Measurements from ENCODE around the gene HERC2. TPM values are rescaled to one million over a fixed set of nuclear protein-coding genes. Genes with fewer than 3 reads are reported as not detected.
"Not testable (repeated sequence)": the region's sequence is repeated elsewhere in the genome, so short reads cannot be mapped to it uniquely, and the experiment has no call there.

The HERC2 gene
- polyA plus RNA-seq, 2 donors = 19.4 to 28.2 TPM

GRCh38 chr15:28178727-28179126, 143.3 kb downstream of the HERC2 start:
- no peaks in the 10 kb centered on the region for H3K27me3 ChIP-seq (ENCODE audit: control insufficient read depth in 1 of 2, insufficient read depth in 2 of 2, low read length in 2 of 2)
- no peaks in the 10 kb centered on the region for H3K4me1 ChIP-seq (ENCODE audit: control insufficient read depth in 2 of 2, insufficient read depth in 2 of 2, low read length in 1 of 2)
- no peak overlapping the region for H3K4me3 ChIP-seq (ENCODE audit: low read depth in 1 of 2, low read length in 2 of 2)
- H3K36me3 ChIP-seq (ENCODE audit: control insufficient read depth in 2 of 2, insufficient read depth in 2 of 2, low read length in 1 of 2) = peaks cover 3 to 16% of the 10 kb centered on the region in 2 donors
- 94 to 95% methylated on average over 10 of the region's 10 CpGs for WGBS, 2 donors
- no peak overlapping the region for H3K27ac ChIP-seq (ENCODE audit: low read depth in 2 of 2, low read length in 1 of 2)
- no peaks in the 10 kb centered on the region for H3K9me3 ChIP-seq (ENCODE audit: control insufficient read depth in 2 of 2, insufficient read depth in 1 of 2, low read depth in 1 of 2, low read length in 1 of 2)

GRCh38 chr15:28178290-28178689, 143.7 kb downstream of the HERC2 start:
- H3K27ac ChIP-seq (ENCODE audit: low read depth in 2 of 2, low read length in 1 of 2) = no peak overlapping the region
- no peaks in the 10 kb centered on the region for H3K4me1 ChIP-seq (ENCODE audit: control insufficient read depth in 2 of 2, insufficient read depth in 2 of 2, low read length in 1 of 2)
- WGBS, 2 donors = 74 to 76% methylated on average over 3 of the region's 3 CpGs
- no peak overlapping the region for H3K4me3 ChIP-seq (ENCODE audit: low read depth in 1 of 2, low read length in 2 of 2)
- H3K36me3 ChIP-seq (ENCODE audit: control insufficient read depth in 2 of 2, insufficient read depth in 2 of 2, low read length in 1 of 2) = peaks cover 3 to 16% of the 10 kb centered on the region in 2 donors
- H3K9me3 ChIP-seq (ENCODE audit: control insufficient read depth in 2 of 2, insufficient read depth in 1 of 2, low read depth in 1 of 2, low read length in 1 of 2) = no peaks in the 10 kb centered on the region
- no peaks in the 10 kb centered on the region for H3K27me3 ChIP-seq (ENCODE audit: control insufficient read depth in 1 of 2, insufficient read depth in 2 of 2, low read length in 2 of 2)

GRCh38 chr15:28169366-28169765, 152.6 kb downstream of the HERC2 start:
- Histone ChIP-seq H3K27me3 (ENCODE audit: control insufficient read depth in 1 of 2, insufficient read depth in 2 of 2, low read length in 2 of 2) (no peaks in the 10 kb centered on the region), H3K4me3 (ENCODE audit: low read depth in 1 of 2, low read length in 2 of 2) (no peak overlapping the region), H3K27ac (ENCODE audit: low read depth in 2 of 2, low read length in 1 of 2) (no peak overlapping the region), H3K36me3 (ENCODE audit: control insufficient read depth in 2 of 2, insufficient read depth in 2 of 2, low read length in 1 of 2) (peaks cover 2 to 10% of the 10 kb centered on the region in 2 donors), H3K4me1 (ENCODE audit: control insufficient read depth in 2 of 2, insufficient read depth in 2 of 2, low read length in 1 of 2) (no peaks in the 10 kb centered on the region), H3K9me3 (ENCODE audit: control insufficient read depth in 2 of 2, insufficient read depth in 1 of 2, low read depth in 1 of 2, low read length in 1 of 2) (no peaks in the 10 kb centered on the region)
- WGBS, 2 donors = 72 to 77% methylated on average over 3 of the region's 3 CpGs

GRCh38 chr15:28168405-28169121, 153.4 kb downstream of the HERC2 start:
- H3K27ac ChIP-seq (ENCODE audit: low read depth in 2 of 2, low read length in 1 of 2); H3K27me3 ChIP-seq (ENCODE audit: control insufficient read depth in 1 of 2, insufficient read depth in 2 of 2, low read length in 2 of 2); H3K9me3 ChIP-seq (ENCODE audit: control insufficient read depth in 2 of 2, insufficient read depth in 1 of 2, low read depth in 1 of 2, low read length in 1 of 2); H3K4me3 ChIP-seq (ENCODE audit: low read depth in 1 of 2, low read length in 2 of 2); H3K4me1 ChIP-seq (ENCODE audit: control insufficient read depth in 2 of 2, insufficient read depth in 2 of 2, low read length in 1 of 2): not testable (repeated sequence)
- WGBS, 2 donors = 89 to 91% methylated on average over 16 of the region's 16 CpGs
- peaks cover 2 to 13% of the 10 kb centered on the region in 2 donors for H3K36me3 ChIP-seq (ENCODE audit: control insufficient read depth in 2 of 2, insufficient read depth in 2 of 2, low read length in 1 of 2)

GRCh38 chr15:28167042-28167441, 154.9 kb downstream of the HERC2 start:
- no peak overlapping the region for H3K4me3 ChIP-seq (ENCODE audit: low read depth in 1 of 2, low read length in 2 of 2)
- H3K27ac ChIP-seq (ENCODE audit: low read depth in 2 of 2, low read length in 1 of 2) = no peak overlapping the region
- no peaks in the 10 kb centered on the region for H3K9me3 ChIP-seq (ENCODE audit: control insufficient read depth in 2 of 2, insufficient read depth in 1 of 2, low read depth in 1 of 2, low read length in 1 of 2)
- H3K27me3 ChIP-seq (ENCODE audit: control insufficient read depth in 1 of 2, insufficient read depth in 2 of 2, low read length in 2 of 2) = no peaks in the 10 kb centered on the region
- H3K4me1 ChIP-seq (ENCODE audit: control insufficient read depth in 2 of 2, insufficient read depth in 2 of 2, low read length in 1 of 2) = no peaks in the 10 kb centered on the region
- H3K36me3 ChIP-seq (ENCODE audit: control insufficient read depth in 2 of 2, insufficient read depth in 2 of 2, low read length in 1 of 2) = peaks cover 2 to 19% of the 10 kb centered on the region in 2 donors
- WGBS, 2 donors = 92 to 96% methylated on average over 3 of the region's 3 CpGs

GRCh38 chr15:28165791-28166190, 156.2 kb downstream of the HERC2 start:
- Histone ChIP-seq H3K27me3 (ENCODE audit: control insufficient read depth in 1 of 2, insufficient read depth in 2 of 2, low read length in 2 of 2) (no peaks in the 10 kb centered on the region), H3K4me3 (ENCODE audit: low read depth in 1 of 2, low read length in 2 of 2) (no peak overlapping the region), H3K4me1 (ENCODE audit: control insufficient read depth in 2 of 2, insufficient read depth in 2 of 2, low read length in 1 of 2) (no peaks in the 10 kb centered on the region), H3K9me3 (ENCODE audit: control insufficient read depth in 2 of 2, insufficient read depth in 1 of 2, low read depth in 1 of 2, low read length in 1 of 2) (no peaks in the 10 kb centered on the region), H3K27ac (ENCODE audit: low read depth in 2 of 2, low read length in 1 of 2) (no peak overlapping the region), H3K36me3 (ENCODE audit: control insufficient read depth in 2 of 2, insufficient read depth in 2 of 2, low read length in 1 of 2) (peaks cover 5 to 21% of the 10 kb centered on the region in 2 donors)
- 89 to 93% methylated on average over 1 of the region's 1 CpG for WGBS, 2 donors

GRCh38 chr15:28164876-28165275, 157.1 kb downstream of the HERC2 start:
- 95 to 96% methylated on average over 3 of the region's 3 CpGs for WGBS, 2 donors
- Histone ChIP-seq H3K9me3 (ENCODE audit: control insufficient read depth in 2 of 2, insufficient read depth in 1 of 2, low read depth in 1 of 2, low read length in 1 of 2) (no peaks in the 10 kb centered on the region), H3K4me3 (ENCODE audit: low read depth in 1 of 2, low read length in 2 of 2) (no peak overlapping the region), H3K4me1 (ENCODE audit: control insufficient read depth in 2 of 2, insufficient read depth in 2 of 2, low read length in 1 of 2) (no peaks in the 10 kb centered on the region), H3K27ac (ENCODE audit: low read depth in 2 of 2, low read length in 1 of 2) (no peak overlapping the region), H3K27me3 (ENCODE audit: control insufficient read depth in 1 of 2, insufficient read depth in 2 of 2, low read length in 2 of 2) (no peaks in the 10 kb centered on the region), H3K36me3 (ENCODE audit: control insufficient read depth in 2 of 2, insufficient read depth in 2 of 2, low read length in 1 of 2) (peaks cover 5 to 21% of the 10 kb centered on the region in 2 donors)

GRCh38 chr15:28154283-28154682, 167.7 kb downstream of the HERC2 start:
- WGBS, 2 donors = 81 to 85% methylated on average over 4 of the region's 4 CpGs

GRCh38 chr15:28153492-28154119, 168.4 kb downstream of the HERC2 start:
- no peak overlapping the region for H3K4me3 ChIP-seq (ENCODE audit: low read depth in 1 of 2, low read length in 2 of 2)
- H3K4me1 ChIP-seq (ENCODE audit: control insufficient read depth in 2 of 2, insufficient read depth in 2 of 2, low read length in 1 of 2) = no peaks in the 10 kb centered on the region
- H3K27me3 ChIP-seq (ENCODE audit: control insufficient read depth in 1 of 2, insufficient read depth in 2 of 2, low read length in 2 of 2) = no peaks in the 10 kb centered on the region
- H3K27ac ChIP-seq (ENCODE audit: low read depth in 2 of 2, low read length in 1 of 2) = no peak overlapping the region
- 71 to 84% methylated on average over 13 of the region's 13 CpGs for WGBS, 2 donors
- H3K36me3 ChIP-seq (ENCODE audit: control insufficient read depth in 2 of 2, insufficient read depth in 2 of 2, low read length in 1 of 2) = no peaks in the 10 kb centered on the region
- H3K9me3 ChIP-seq (ENCODE audit: control insufficient read depth in 2 of 2, insufficient read depth in 1 of 2, low read depth in 1 of 2, low read length in 1 of 2) = no peaks in the 10 kb centered on the region

More at GRCh38 chr15:28154283-28154682, 167.7 kb downstream of the HERC2 start:
- H3K27ac ChIP-seq (ENCODE audit: low read depth in 2 of 2, low read length in 1 of 2) = peak overlapping the region in 1 of 2 donors; percentile 10
- no peak overlapping the region for H3K4me3 ChIP-seq (ENCODE audit: low read depth in 1 of 2, low read length in 2 of 2)
- H3K9me3 ChIP-seq (ENCODE audit: control insufficient read depth in 2 of 2, insufficient read depth in 1 of 2, low read depth in 1 of 2, low read length in 1 of 2) = no peaks in the 10 kb centered on the region
- H3K4me1 ChIP-seq (ENCODE audit: control insufficient read depth in 2 of 2, insufficient read depth in 2 of 2, low read length in 1 of 2) = no peaks in the 10 kb centered on the region
- H3K27me3 ChIP-seq (ENCODE audit: control insufficient read depth in 1 of 2, insufficient read depth in 2 of 2, low read length in 2 of 2) = no peaks in the 10 kb centered on the region
- H3K36me3 ChIP-seq (ENCODE audit: control insufficient read depth in 2 of 2, insufficient read depth in 2 of 2, low read length in 1 of 2) = no peaks in the 10 kb centered on the region

GRCh38 chr15:28152538-28152923, 169.4 kb downstream of the HERC2 start:
- H3K36me3 ChIP-seq (ENCODE audit: control insufficient read depth in 2 of 2, insufficient read depth in 2 of 2, low read length in 1 of 2); H3K27me3 ChIP-seq (ENCODE audit: control insufficient read depth in 1 of 2, insufficient read depth in 2 of 2, low read length in 2 of 2); H3K4me1 ChIP-seq (ENCODE audit: control insufficient read depth in 2 of 2, insufficient read depth in 2 of 2, low read length in 1 of 2); H3K27ac ChIP-seq (ENCODE audit: low read depth in 2 of 2, low read length in 1 of 2); H3K4me3 ChIP-seq (ENCODE audit: low read depth in 1 of 2, low read length in 2 of 2); H3K9me3 ChIP-seq (ENCODE audit: control insufficient read depth in 2 of 2, insufficient read depth in 1 of 2, low read depth in 1 of 2, low read length in 1 of 2): not testable (repeated sequence)
- WGBS, 2 donors = 95% methylated on average over 8 of the region's 8 CpGs
